Measurements from ENCODE around the gene ZBTB39. TPM values are rescaled to one million over a fixed set of nuclear protein-coding genes. Genes with fewer than 3 reads are reported as not detected.

Gene ZBTB39
- total RNA-seq, 1 donor from 2014 or later, result 6.4 TPM

DNA sequence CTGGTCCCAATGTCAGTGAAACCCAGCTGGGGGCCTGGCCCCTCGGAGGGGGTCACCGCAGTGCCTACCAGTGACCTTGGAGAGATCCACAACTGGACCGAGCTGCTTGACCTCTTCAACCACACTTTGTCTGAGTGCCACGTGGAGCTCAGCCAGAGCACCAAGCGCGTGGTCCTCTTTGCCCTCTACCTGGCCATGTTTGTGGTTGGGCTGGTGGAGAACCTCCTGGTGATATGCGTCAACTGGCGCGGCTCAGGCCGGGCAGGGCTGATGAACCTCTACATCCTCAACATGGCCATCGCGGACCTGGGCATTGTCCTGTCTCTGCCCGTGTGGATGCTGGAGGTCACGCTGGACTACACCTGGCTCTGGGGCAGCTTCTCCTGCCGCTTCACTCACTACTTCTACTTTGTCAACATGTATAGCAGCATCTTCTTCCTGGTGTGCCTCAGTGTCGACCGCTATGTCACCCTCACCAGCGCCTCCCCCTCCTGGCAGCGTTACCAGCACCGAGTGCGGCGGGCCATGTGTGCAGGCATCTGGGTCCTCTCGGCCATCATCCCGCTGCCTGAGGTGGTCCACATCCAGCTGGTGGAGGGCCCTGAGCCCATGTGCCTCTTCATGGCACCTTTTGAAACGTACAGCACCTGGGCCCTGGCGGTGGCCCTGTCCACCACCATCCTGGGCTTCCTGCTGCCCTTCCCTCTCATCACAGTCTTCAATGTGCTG lies 11.0 kb downstream of the ZBTB39 start:
- H3K4me3 Mint-ChIP-seq (ENCODE audit: unreplicated experiment), result no peak overlapping the region
- H3K27ac Mint-ChIP-seq (ENCODE audit: unreplicated experiment), result no peak overlapping the region
- H3K36me3 Mint-ChIP-seq (ENCODE audit: unreplicated experiment), result peaks cover 12% of the 10 kb centered on the region
- H3K9me3 Mint-ChIP-seq (ENCODE audit: unreplicated experiment), result no peaks in the 10 kb centered on the region
- TF ChIP-seq, protein P1, sequence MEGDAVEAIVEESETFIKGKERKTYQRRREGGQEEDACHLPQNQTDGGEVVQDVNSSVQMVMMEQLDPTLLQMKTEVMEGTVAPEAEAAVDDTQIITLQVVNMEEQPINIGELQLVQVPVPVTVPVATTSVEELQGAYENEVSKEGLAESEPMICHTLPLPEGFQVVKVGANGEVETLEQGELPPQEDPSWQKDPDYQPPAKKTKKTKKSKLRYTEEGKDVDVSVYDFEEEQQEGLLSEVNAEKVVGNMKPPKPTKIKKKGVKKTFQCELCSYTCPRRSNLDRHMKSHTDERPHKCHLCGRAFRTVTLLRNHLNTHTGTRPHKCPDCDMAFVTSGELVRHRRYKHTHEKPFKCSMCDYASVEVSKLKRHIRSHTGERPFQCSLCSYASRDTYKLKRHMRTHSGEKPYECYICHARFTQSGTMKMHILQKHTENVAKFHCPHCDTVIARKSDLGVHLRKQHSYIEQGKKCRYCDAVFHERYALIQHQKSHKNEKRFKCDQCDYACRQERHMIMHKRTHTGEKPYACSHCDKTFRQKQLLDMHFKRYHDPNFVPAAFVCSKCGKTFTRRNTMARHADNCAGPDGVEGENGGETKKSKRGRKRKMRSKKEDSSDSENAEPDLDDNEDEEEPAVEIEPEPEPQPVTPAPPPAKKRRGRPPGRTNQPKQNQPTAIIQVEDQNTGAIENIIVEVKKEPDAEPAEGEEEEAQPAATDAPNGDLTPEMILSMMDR (IDR thresholded peaks at IDR 0.05), result no peak
- peaks cover 8% of the 10 kb centered on the region for H3K27me3 Mint-ChIP-seq (ENCODE audit: unreplicated experiment)
- no peaks in the 10 kb centered on the region for H3K4me1 Mint-ChIP-seq (ENCODE audit: unreplicated experiment)
- peak; percentile 81 for DNase-seq (ENCODE audit: extremely low spot score, unreplicated experiment)

DNA sequence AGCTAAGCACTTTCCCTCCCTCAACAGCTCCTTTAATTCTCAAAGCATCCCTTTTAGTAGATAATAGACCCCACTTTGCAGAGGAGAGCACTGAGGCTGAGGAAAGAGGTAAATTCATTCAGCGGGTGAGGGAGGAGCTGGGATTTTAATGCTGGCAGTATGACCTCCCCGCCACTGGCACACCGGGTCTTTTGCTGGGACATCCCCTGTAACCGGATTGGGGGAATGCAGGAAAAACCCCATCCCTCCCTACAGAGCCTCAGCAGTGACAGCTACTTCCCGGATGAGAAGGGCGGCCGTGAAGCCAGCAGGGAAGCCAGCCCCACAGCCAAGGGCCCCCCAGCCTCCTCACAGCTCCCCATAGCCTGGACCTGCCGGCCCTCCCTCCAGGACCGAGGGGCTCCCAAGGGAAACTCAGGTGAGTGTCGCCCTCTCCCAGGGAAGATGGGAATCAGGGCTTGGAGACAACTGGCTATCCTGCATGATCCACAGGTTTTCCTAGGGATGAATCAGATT lies 12.1 kb downstream of the ZBTB39 start:
- Mint-ChIP-seq H3K27ac (ENCODE audit: unreplicated experiment) (no peak overlapping the region), H3K4me1 (ENCODE audit: unreplicated experiment) (no peaks in the 10 kb centered on the region), H3K9me3 (ENCODE audit: unreplicated experiment) (no peaks in the 10 kb centered on the region), H3K36me3 (ENCODE audit: unreplicated experiment) (peaks cover 10% of the 10 kb centered on the region), H3K4me3 (ENCODE audit: unreplicated experiment) (no peak overlapping the region), H3K27me3 (ENCODE audit: unreplicated experiment) (peaks cover 17% of the 10 kb centered on the region)
- DNase-seq (ENCODE audit: extremely low spot score, unreplicated experiment), result peak; percentile 76
- TF ChIP-seq, protein P1 (IDR thresholded peaks at IDR 0.05), result no peak

GRCh38 chr12:56993346-56993745 lies 13.0 kb downstream of the ZBTB39 start:
- H3K27ac Mint-ChIP-seq (ENCODE audit: unreplicated experiment), result no peak overlapping the region
- peaks cover 7% of the 10 kb centered on the region for H3K36me3 Mint-ChIP-seq (ENCODE audit: unreplicated experiment)
- no peaks in the 10 kb centered on the region for H3K9me3 Mint-ChIP-seq (ENCODE audit: unreplicated experiment)
- peak; percentile 60 for DNase-seq (ENCODE audit: extremely low spot score, unreplicated experiment)
- H3K4me3 Mint-ChIP-seq (ENCODE audit: unreplicated experiment), result no peak overlapping the region
- no peaks in the 10 kb centered on the region for H3K4me1 Mint-ChIP-seq (ENCODE audit: unreplicated experiment)
- peaks cover 20% of the 10 kb centered on the region for H3K27me3 Mint-ChIP-seq (ENCODE audit: unreplicated experiment)
- TF ChIP-seq, protein P1 (IDR thresholded peaks at IDR 0.05), result no peak

DNA sequence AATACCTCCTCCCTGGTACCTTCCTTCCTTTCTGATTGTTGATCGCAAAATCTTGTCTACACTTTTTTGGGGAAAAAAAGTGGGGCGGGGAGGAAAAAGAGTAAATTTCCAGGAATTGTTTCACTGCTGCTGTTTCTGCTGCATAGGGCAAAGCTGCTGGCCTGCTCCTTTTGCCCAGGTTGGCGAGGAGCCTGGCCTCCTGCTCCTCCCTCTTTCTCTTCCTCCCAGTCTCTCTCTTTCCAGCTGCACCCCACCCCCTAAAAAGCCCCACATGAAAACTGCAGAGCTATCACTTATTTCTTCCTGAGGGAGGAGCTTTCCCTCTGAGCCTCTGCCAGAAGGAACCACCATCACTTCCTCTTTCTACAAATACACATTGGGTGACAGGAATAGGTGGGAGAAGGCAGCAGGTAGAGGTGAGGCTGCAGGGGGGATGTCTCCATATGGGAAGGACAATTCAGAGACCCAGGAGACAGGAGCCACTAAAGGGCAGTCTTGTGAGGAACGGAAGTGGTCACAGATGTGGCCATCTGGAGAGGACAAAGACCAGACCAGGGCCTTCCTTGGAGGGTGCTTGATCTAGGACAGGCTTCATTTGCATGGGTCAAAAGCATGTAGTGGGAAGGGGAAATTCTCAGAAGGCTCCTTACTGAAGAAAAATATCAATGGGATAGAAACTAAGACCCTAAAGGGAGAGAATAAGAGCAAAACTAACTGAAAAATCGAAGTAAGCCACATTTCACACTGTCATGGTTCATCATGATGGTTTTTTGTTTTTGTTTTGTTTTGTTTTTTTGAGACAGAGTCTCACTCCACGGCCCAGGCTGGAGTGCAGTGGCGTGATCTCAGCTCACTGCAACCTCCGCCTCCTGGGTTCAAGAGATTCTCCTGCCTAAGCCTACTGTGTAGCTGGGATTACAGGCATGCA lies 14.8 kb downstream of the ZBTB39 start:
- peaks cover 25% of the 10 kb centered on the region for H3K27me3 Mint-ChIP-seq (ENCODE audit: unreplicated experiment)
- peaks cover 6% of the 10 kb centered on the region for H3K36me3 Mint-ChIP-seq (ENCODE audit: unreplicated experiment)
- H3K4me1 Mint-ChIP-seq (ENCODE audit: unreplicated experiment), result peaks cover 2% of the 10 kb centered on the region
- no peaks in the 10 kb centered on the region for H3K9me3 Mint-ChIP-seq (ENCODE audit: unreplicated experiment)
- no peak overlapping the region for H3K27ac Mint-ChIP-seq (ENCODE audit: unreplicated experiment)
- TF ChIP-seq, protein P1 (IDR thresholded peaks at IDR 0.05), result no peak
- DNase-seq (ENCODE audit: extremely low spot score, unreplicated experiment), result peak; percentile 36
- no peak overlapping the region for H3K4me3 Mint-ChIP-seq (ENCODE audit: unreplicated experiment)
